Activated CD8-positive, alpha-beta memory T cell treated with anti-CD3 and anti-CD28 coated beads, Interleukin-2, amount 50 U/mL, for 1 hour (primary cell): ENCODE measurements around the gene OSBPL10.

ENCODE experiments used
- DNase-seq: peaks from one replicate; pipeline ENCODE4 v3.0.0-alpha.2; 2020; ENCODE audit errors: extremely low read depth

The OSBPL10 gene

DNA sequence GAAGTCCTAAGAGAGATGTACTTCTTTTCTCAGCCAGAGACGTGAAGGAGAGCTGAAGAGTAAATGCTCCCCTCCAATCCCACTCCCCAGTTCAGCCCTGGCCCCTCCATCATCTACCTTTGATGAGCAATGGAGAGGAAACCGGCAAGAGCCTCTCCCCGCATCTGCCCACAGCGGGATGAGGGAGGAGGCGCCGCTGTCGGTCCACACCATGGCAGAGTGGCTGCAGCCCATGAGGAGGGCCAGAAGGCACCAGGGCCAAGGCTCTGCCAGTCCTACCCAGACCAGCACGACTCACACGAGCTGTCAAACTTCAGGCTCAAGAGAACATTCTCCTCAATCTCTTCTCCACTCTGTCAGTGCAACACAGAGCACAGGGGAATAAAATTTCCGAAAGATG lies 129.8 kb downstream of the OSBPL10 start:
- no peak for DNase-seq

- no peak for DNase-seq
Observed at GRCh38 chr3:31848911-31849310, 132.2 kb downstream of the OSBPL10 start.

- no peak for DNase-seq
Observed at GRCh38 chr3:31848163-31848818, 132.8 kb downstream of the OSBPL10 start.

GRCh38 chr3:31847760-31848159 lies 133.3 kb downstream of the OSBPL10 start:
- no peak for DNase-seq

DNA sequence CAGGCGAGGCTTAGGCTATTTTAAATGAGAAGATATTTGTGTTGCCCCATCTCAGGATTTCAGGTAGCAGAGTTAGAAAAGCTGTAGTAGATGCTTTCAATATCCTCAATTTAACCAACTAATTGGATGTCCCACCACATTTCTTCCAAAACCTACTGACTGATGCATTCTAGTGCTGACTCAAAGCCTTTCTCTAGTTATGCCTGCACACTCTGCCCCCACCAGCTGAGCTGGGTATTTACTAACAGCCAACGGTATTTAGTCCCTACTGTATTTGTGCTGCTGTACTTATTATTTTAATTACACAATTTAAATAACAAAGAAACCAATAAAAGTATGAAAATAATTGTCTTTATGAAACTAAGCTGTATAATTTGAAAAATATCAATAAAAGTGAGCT lies 139.5 kb downstream of the OSBPL10 start:
- DNase-seq, result no peak

- no peak for DNase-seq
Observed at GRCh38 chr3:31840252-31840651, 140.8 kb downstream of the OSBPL10 start.

DNA sequence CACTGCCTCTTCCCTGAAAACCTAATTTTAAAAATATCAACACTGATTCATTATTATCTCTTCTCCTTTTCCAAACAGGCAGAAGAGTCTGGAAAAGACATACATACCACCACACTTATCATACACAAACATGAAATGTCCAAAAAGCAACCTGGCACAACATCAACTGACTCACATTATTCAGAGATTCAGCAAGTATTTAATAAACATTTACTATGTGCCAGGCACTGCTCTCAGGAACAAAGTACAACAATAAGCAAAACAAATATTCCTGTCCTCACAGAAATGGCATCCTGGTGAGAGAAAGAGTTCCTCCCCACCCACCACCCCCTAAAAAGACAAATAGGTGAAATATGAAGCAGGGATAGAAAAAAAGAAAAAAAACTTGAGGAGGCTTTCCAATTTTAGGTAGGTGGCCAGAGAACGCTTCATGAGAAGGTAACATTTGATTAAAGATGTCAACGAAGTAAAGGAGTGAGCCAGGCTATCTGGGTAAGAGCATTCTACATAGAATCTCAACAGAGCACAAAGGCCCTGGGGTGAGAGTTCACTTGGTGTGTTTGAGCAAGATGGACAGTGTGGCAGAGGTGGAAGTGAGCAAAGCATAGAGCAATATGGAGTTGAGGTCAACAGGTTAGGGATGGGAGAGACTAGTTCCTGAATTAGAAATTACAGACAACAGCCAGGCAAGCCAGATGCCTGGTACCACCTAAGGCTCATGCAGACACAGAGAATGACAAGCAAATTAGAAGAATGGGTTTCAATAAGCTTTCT lies 141.7 kb downstream of the OSBPL10 start:
- DNase-seq, result no peak

- DNase-seq, result no peak
Observed at GRCh38 chr3:31836131-31837075, 144.7 kb downstream of the OSBPL10 start.

DNA sequence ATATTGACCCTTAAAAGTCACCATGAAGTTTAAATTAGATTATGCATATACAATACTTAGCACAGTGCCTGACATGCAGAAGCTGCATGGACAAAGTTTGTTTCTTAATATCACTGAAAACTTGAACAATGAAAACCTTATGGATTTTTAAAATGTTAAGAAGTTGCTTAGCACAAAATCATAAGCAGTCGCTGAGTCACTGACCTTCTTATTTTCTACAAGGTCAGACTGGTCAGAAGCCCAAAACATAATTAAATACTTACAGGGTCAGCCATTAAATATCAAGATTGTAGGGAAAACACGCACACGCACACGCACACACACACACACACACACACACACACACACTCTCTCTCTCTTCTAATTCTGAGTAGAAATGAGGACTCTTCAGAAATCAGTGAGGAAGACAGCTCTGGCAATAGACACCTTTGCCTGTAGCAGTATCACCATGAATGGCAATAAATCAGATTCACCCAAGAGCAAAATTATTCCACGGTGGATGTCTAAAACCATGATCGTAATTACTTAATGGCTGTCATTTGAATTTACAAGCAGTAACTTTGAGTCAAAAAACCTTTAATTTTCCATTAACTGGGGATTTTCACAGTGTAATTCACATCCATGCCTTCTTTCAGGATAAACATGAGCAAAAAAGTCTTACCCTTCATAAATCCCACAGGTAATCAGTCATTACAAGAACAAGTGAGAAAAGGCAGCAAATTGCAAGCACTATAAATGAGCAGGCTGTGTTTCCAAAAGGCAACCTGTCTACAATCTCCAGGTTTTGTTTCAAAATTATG lies 147.5 kb downstream of the OSBPL10 start:
- DNase-seq, result no peak

- no peak for DNase-seq
Observed at GRCh38 chr3:31832551-31832950, 148.5 kb downstream of the OSBPL10 start.

DNA sequence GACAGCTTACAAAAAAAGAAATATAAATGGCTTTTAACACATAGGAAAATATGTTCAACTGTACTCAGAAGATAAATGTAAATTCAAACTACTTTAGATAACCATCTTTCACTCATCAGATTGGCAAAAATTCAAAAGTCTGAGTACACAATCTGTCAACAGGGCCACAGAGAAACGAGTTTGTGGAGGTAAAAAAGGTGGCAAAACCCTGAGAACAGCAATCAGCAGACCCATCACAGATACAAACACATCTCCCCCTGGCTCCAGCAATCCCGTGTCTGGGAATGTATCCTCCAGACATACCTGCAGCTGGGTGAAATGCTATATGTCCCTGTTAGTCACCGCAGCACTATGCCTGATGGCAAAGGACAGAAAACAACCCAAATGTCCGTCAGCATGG lies 149.5 kb downstream of the OSBPL10 start:
- DNase-seq, result no peak

GRCh38 chr3:31829826-31830426 lies 151.1 kb downstream of the OSBPL10 start:
- DNase-seq, result no peak

- DNase-seq, result no peak
Observed at GRCh38 chr3:31829010-31829409, 152.1 kb downstream of the OSBPL10 start.

GRCh38 chr3:31828007-31828406 lies 153.1 kb downstream of the OSBPL10 start:
- DNase-seq, result no peak

DNA sequence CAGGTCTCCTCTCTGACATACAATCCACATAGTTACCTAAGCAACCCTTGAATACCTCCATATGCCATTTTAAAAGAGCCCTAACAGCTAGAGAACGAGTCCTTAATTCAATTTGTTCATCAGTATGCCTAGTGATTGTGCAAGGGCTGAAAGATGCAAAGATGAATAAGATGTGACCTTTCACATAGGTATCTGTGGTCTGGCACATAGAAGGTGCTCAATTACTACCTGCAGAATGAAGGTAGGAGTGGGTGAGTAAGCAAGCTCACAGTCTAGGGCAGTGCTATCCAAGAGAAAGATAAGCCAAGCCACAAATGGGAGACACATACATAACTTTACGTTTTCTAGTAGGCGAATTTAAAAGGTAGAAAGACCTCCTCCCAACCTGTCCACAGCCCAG lies 157.9 kb downstream of the OSBPL10 start:
- no peak for DNase-seq

GRCh38 chr3:31821118-31821517 lies 159.9 kb downstream of the OSBPL10 start:
- DNase-seq, result no peak

GRCh38 chr3:31819441-31819840 lies 161.6 kb downstream of the OSBPL10 start:
- no peak for DNase-seq

DNA sequence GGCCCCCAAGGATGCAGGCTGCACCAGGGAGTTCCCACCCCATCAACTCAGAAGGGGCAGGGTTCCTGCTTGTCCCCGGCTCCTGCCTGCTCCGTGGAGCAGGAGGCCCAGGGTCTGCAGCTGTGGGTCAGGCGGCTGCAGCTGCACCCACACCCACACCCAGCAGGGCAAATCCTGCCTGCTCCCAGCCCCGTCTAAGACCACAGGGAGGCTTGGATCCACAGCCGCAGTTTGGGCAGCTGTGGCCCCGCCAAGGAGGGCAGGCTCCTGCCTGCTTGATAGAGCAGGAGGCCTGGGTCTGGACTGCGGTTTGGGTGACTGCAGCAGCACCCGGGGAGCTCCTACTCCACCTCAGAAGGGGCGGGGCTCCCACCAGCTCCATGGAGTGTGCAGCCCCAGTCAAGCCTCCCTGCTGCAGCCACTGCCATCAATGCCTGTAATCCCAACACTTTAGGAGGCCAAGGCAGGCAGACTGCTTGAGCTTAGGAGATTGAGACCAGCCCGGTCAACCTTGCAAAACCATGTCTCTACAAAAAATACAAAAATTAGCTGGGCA lies 163.6 kb downstream of the OSBPL10 start:
- DNase-seq, result no peak

DNA sequence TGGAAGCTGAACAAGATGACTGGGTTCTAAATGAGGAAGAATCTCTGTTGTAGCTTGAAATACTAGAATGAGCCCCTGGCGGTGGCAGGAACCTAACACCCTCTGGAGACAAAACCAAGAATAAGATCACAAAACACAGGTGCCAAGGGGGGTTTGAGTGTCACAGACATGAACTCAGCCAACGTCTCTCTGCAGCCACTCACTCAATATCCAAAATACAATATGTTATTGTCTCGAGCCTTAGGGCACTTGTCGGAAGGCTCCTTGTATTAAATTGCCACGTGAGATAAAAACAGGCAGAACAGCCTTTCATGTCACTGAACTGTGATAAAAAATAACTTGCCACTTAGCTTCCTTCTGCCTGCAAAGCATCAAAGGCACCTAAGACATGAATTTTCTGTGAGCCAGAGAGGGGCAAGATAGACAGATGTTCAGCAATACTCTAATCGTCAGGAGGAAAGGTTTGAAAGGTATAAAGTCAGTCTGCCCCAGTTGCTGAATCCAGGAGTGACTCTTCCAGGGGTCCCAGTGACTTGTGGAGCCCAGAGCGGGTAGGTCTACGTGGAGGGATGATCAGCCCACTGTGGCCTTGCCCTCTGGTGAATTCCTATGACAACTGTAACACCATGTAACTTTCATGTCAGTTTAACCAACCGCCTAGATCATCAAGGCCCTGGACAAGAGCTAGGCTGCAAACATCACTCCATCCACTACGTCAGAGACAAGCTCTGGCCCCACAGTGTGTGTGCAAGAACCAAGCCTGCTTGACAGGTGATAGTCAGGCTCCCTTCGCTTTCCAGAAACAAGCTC lies 165.2 kb downstream of the OSBPL10 start:
- no peak for DNase-seq

- no peak for DNase-seq
Observed at GRCh38 chr3:31815006-31815405, 166.1 kb downstream of the OSBPL10 start.
